ENCODE measurements around the gene RPRML. TPM values are rescaled to one million over a fixed set of nuclear protein-coding genes. Genes with fewer than 3 reads are reported as not detected.
"Not testable (repeated sequence)": the region's sequence is repeated elsewhere in the genome, so short reads cannot be mapped to it uniquely, and the experiment has no call there.

RPRML gene
- polyA plus RNA-seq (ENCODE audit: insufficient read length in 3 of 3) = not detected

- no peak for DNase-seq (ENCODE audit: low read depth in 3 of 3, low spot score in 2 of 3)
These were observed at the start of gene RPRML for GRCh38 chr17:46979147-46979863. RPRML (minus strand) TSS chr17:46979253; CDS start chr17:46979007, 246 bp downstream.

GRCh38 chr17:47016966-47017365 lies 37.9 kb upstream of the RPRML start:
- DNase-seq (ENCODE audit: low read depth in 3 of 3, low spot score in 2 of 3) = not testable (repeated sequence)

GRCh38 chr17:47013341-47013740 lies 34.3 kb upstream of the RPRML start:
- DNase-seq (ENCODE audit: low read depth in 3 of 3, low spot score in 2 of 3) = no peak

- no peak for DNase-seq (ENCODE audit: low read depth in 3 of 3, low spot score in 2 of 3)
These were observed 33.4 kb upstream of the RPRML start for GRCh38 chr17:47012457-47012856.

DNA sequence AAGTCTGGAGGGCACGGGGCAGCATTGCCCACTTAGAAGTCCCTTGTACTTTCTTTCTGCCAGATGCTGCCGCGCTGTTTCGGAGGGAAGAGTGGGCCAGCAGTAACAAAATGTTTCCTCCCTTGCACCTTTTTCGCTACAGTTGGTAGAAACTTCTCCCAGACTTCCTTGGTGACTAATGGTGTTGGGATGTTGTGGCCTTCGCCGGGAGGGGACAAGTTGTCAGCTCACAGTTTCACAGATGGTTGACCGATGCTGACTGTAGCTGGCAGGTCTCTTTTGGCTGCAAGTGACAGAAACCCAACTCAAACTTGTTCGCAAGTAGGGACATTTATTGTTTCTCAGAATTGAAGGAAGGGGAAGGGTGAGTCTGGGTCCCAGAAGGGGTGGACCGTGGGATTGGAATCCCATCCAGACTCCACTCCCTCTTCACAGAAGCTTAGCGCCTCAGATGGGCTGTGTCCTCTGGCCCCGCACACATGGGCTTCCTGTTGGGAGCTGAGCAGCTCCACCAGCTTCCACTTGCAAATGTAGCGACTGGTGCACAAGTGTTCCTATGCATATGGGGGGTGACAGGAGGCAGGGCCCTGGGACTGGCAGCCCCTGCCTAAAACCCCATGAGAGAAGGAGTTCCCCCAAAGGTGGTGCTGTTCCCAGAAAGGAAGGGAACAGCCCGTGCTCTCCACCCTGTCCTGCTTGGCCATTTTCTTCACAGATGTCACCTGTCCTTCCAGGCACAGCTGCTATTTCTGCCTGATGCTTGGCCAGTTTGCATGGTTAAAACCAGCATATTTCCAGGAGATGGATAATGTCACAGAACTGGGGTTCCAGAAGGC lies 30.9 kb upstream of the RPRML start:
- no peak for DNase-seq (ENCODE audit: low read depth in 3 of 3, low spot score in 2 of 3)

DNA sequence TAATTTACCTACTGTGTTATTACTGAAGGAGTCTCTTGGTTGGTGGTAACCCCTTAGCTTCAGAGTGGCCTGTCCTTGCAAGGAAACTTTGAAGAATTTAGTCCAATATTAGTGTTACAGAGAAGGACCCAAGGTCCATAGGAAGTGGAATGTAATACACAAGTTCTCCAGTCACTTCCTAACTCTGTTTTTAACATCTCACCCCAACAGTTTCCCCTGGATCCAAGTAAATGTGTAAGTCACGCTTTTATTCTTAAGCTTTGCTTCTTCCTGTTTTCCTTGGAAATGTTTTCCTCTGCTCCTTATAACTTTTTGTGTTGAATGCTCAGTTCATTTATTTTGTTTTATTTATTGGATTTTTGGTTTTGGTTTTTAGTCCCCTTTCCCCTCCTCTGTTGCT lies 25.9 kb upstream of the RPRML start:
- no peak for DNase-seq (ENCODE audit: low read depth in 3 of 3, low spot score in 2 of 3)

DNA sequence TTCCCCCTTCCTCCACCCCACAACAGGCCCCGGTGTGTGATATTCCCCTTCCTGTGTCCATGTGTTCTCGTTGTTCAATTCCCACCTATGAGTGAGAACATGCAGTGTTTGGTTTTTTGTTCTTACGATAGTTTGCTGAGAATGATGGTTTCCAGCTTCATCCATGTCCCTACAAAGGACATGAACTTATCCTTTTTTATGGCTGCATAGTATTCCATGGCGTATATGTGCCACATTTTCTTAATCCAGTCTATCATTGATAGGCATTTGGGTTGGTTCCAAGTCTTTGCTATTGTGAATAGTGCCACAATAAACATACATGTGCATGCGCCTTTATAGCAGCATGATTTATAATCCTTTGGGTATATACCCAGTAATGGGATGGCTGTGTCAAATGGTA lies 24.8 kb upstream of the RPRML start:
- DNase-seq (ENCODE audit: low read depth in 3 of 3, low spot score in 2 of 3) = not testable (repeated sequence)

DNA sequence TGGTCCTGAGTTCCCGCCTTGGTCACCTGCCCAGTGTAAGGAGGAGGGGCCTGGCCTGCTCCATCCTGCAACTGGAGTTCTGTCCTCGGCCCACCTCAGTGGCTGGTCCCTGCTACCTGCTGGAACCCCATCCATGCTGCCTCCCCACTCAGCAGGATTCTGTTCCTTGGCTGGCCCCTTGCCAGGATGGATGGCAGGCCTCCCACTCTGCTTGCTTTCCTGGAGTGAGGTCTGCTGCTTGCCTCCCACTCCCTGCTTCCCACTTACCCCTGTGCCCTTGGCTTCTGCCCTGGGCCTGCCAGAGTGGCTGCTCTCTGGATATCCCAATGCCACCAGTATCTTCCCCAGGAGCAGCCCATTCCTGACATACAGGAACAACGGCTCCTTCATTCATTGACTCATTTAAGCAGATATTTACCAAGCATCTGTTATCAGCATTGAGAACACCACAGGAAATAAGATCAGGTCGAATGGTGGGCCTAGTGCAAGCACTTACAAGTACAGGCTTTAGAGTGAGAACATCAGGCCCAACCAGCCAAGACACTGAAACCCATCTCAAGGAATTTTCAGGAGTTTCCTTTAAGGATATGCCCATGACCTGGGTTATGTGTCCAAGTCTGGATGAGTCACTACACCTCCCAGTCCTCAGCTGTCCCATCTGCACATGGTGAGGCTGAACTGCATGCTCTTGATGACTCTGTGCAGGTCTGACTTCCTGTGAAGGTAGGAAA lies 17.0 kb upstream of the RPRML start:
- no peak for DNase-seq (ENCODE audit: low read depth in 3 of 3, low spot score in 2 of 3)

GRCh38 chr17:46994993-46995392 lies 15.9 kb upstream of the RPRML start:
- DNase-seq (ENCODE audit: low read depth in 3 of 3, low spot score in 2 of 3) = no peak

GRCh38 chr17:46991617-46992016 lies 12.6 kb upstream of the RPRML start:
- DNase-seq (ENCODE audit: low read depth in 3 of 3, low spot score in 2 of 3) = no peak

GRCh38 chr17:46989637-46990431 lies 10.8 kb upstream of the RPRML start:
- no peak for DNase-seq (ENCODE audit: low read depth in 3 of 3, low spot score in 2 of 3)

GRCh38 chr17:46987927-46988326 lies 8.9 kb upstream of the RPRML start:
- not testable (repeated sequence) for DNase-seq (ENCODE audit: low read depth in 3 of 3, low spot score in 2 of 3)

DNA sequence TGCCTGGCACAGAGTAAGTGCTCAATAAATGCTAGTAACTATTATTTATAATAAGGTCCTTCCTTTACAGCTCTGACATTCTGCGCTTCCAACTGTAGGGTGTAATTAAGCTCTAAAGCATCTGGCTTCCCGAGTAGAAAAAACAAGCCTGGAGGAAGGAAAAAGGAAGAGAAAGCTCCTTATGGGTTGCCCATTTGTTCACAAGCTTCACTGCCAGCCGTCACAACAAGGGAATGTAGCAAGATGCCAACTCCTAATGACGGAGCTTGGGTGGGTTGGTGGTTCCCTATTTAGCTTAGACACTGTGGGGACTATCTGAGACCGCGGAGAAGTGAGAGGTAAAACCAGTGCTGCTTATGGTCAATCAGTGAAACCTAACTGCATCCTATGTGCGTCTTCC lies 7.3 kb upstream of the RPRML start:
- no peak for DNase-seq (ENCODE audit: low read depth in 3 of 3, low spot score in 2 of 3)

GRCh38 chr17:46984892-46985291 lies 5.8 kb upstream of the RPRML start:
- no peak for DNase-seq (ENCODE audit: low read depth in 3 of 3, low spot score in 2 of 3)

DNA sequence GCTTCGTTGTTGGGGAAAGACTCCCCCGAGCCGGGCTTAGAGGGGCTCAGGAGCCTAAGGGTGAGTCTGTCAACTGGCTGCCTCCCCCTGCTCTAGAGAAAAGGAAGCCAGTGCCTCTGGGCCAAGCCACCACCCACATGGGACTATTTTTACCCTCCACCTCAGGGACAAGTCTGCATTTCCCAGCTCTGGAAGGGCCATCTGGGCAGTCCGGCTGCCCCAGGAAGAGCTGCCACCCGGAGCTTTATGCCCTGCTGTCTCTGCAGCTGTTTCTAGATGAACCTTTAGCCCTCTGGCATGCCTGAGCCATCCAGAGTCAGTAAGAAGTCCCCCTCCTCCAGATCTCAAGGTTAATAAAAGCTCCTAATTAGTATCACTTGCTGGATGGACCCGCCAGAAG lies 5.3 kb upstream of the RPRML start:
- no peak for DNase-seq (ENCODE audit: low read depth in 3 of 3, low spot score in 2 of 3)

- DNase-seq (ENCODE audit: low read depth in 3 of 3, low spot score in 2 of 3) = no peak
These were observed 4.7 kb upstream of the RPRML start for GRCh38 chr17:46983782-46984181.

- no peak for DNase-seq (ENCODE audit: low read depth in 3 of 3, low spot score in 2 of 3)
These were observed 3.5 kb upstream of the RPRML start for GRCh38 chr17:46982577-46982976.

- no peak for DNase-seq (ENCODE audit: low read depth in 3 of 3, low spot score in 2 of 3)
These were observed 435 bp downstream of the RPRML start for GRCh38 chr17:46978489-46979146.

DNA sequence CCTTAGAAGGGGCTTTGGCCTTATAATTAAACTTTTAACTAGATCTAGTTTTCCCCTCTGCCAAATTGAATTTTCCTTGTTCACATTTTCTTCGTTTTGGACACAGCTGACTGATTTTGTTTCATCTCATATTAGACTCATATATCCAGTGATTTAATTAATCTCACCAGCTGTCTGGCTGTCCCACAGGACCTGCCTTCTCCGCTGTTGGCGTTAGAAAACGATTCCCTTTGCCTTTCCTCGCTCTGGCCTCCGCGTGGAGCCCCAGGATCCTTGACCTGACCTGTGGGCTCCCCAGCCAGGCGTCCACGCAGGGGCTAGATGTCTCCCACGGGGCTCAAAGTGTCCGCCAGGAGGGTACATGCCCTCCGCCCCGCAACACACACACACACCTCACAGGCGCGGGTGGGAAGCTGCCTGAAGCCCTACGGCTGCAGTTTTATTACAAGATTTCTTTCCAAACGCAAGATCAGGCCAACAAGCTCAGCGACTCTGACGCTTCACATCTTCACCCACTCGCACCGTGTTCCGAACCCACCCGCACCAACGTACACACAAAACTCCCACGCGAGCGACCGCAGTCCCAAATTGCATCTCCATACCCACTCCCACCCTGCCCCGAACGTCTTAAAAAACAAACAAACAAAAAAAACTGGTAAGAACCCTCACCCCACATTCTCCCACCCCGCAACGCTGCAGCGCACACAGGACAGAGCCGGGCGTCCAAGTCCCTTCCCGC lies 1.1 kb downstream of the RPRML start:
- no peak for DNase-seq (ENCODE audit: low read depth in 3 of 3, low spot score in 2 of 3)

Measured in right renal cortex interstitium (tissue), 3 donors.